ENCODE data around the gene TAS1R1.
"Not testable (repeated sequence)": the region's sequence is repeated elsewhere in the genome, so short reads cannot be mapped to it uniquely, and the experiment has no call there.

Gene TAS1R1

GRCh38 chr1:6521536-6521935, 33.6 kb upstream of the TAS1R1 start:
- no peak for DNase-seq (ENCODE audit: low read depth in 2 of 2)

DNA sequence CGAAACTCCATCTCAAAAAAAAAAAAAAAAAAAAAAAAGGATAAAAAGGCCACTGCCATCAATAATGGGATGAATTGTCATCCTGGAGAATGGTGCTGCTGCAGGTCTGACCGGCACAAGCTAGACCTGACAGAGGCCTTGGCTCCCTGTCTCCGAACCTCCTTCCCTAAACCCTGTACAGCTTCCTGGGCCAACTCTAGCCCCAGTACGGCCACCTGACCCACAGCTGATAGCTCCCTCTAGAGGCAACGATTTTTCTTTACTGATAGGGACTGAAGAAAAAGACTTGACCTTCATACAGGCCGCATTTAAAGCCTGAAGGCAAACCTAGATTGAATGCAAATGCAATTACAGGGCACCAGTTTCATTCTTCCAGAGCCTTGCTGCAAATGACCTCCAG, 31.5 kb upstream of the TAS1R1 start:
- no peak for DNase-seq (ENCODE audit: low read depth in 2 of 2)

DNA sequence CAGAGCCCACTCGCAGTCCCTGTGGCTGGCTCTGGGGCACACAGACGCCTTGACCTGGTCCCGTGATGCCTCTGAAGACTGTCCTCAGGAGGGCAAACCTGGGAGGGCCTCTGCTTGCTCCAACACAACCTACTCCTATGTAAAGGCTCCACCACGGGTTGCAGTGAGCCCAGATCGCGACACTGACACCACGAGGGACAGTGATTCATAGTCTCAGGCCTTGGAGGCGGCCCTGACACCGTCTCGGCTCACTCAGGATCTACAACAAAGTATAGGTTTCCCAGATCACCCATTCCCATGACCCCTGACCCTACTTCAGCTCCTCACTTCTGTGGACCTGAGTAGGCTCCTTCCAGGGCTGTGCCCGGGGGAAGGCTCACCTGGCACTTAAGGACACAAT, 28.8 kb upstream of the TAS1R1 start:
- DNase-seq (ENCODE audit: low read depth in 2 of 2) = no peak

GRCh38 chr1:6528492-6528891, 26.6 kb upstream of the TAS1R1 start:
- DNase-seq (ENCODE audit: low read depth in 2 of 2) = no peak

GRCh38 chr1:6530504-6531160, 24.5 kb upstream of the TAS1R1 start:
- no peak for DNase-seq (ENCODE audit: low read depth in 2 of 2)

GRCh38 chr1:6531996-6532395, 23.1 kb upstream of the TAS1R1 start:
- DNase-seq (ENCODE audit: low read depth in 2 of 2) = no peak

GRCh38 chr1:6534248-6534822, 20.8 kb upstream of the TAS1R1 start:
- no peak for DNase-seq (ENCODE audit: low read depth in 2 of 2)

- DNase-seq (ENCODE audit: low read depth in 2 of 2) = no peak
Measured at GRCh38 chr1:6535214-6535613, 19.9 kb upstream of the TAS1R1 start.

GRCh38 chr1:6536291-6536690, 18.8 kb upstream of the TAS1R1 start:
- no peak for DNase-seq (ENCODE audit: low read depth in 2 of 2)

GRCh38 chr1:6538956-6539355, 16.2 kb upstream of the TAS1R1 start:
- no peak for DNase-seq (ENCODE audit: low read depth in 2 of 2)

DNA sequence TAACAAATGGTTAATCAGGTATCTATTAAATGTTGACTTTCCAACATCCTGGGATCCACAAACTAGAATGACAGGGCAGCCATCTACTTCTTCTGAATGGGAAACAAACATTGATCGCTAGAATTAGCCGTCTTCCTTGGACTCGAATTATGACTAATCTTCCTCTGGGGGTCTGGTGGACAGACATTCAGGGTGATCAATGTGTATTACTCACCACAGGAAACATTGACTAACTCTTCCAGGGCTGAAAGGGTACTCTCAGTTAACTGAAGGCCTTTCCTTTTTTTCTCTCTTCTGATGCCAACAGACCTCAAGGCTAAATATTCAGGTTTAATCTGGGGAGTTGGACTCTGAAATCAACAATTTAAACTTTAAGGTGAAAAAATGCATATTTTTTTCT, 10.3 kb upstream of the TAS1R1 start:
- no peak for DNase-seq (ENCODE audit: low read depth in 2 of 2)

- DNase-seq (ENCODE audit: low read depth in 2 of 2) = no peak
Measured at GRCh38 chr1:6545276-6546112, 9.6 kb upstream of the TAS1R1 start.

DNA sequence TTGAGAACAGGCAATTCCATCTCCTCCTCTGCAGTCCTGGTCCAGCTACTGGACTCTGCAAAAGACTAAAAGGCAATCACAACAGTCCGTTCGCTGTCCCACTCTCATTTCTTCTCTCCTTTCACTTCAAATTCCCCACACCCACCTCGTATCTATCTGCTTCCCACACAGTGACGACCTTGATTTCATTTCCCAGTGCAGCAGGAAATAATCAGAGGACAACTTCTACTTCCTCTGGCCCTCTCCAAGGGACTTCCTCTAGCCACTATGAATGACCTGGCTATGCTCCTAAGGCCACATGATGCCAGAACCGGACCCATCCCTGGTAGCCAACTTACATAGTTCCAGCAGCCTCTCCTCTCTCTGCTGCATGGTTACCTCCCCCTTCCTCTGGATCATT, 8.8 kb upstream of the TAS1R1 start:
- DNase-seq (ENCODE audit: low read depth in 2 of 2) = no peak

DNA sequence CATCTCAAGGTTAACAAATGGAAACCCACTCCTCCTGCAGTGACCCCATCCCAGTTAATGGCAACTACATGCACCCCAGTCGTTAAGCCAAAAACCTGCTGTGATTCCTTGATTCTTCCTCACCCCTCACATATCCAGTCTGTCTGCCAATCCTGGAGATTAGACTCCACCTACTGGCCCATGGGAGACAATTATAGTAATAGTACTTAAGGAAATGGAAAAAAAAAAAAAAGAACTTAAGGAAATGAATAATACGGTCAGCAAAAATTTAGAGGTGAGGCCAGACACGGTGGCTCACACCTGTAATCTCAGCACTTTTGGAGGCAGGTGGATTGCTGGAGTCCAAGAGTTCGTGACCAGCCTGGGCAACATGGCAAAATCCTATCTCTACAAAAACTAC, 7.8 kb upstream of the TAS1R1 start:
- no peak for DNase-seq (ENCODE audit: low read depth in 2 of 2)

DNA sequence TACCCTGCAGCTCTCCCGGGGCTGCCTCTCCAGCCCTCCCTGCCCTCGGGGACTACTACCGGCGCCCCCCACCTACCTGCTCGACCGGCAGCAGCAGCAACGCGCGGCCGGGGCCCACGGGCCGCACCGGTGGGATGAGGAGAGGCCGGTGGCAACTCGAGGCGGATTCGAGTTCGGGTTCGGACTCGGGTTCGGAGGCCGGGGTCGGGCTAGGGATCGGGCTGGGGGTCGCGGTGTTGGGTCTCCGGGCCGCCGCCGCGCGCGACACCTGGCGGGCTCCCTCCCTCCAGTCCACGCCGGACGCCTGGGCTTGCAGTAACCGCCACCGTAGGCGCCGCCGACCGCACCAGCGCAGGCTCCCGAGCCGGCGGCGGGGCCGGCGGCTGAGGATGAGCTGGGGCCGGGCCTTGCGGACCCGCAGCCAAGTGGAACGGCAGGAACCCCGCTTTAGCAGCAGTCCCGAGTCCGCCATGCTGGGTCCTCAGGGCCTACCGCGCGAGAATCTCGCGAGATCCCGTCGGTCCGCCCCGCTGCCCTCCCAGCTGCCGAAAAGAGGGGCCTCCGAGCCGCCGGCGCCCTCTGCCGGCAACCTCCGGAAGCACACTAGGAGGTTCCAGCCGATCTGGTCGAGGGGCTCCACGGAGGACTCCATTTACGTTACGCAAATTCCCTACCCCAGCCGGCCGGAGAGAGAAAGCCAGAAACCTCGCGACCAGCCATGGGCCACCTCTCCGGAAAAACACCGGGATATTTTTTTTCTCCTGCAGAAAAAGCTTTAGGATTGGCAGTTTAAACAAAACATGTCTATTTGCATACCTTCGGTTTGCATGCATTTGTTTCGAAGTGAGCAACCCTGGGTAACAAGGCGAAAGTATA, 838 bp upstream of the TAS1R1 start, which contains the start of gene NOL9:
Gene NOL9 (minus strand): TSS at position 483 of the 876 bp plus-strand sequence. CDS start 11 bp downstream, at position 472.
- peak; percentile 87 to 91 for DNase-seq (ENCODE audit: low read depth in 2 of 2)

DNA sequence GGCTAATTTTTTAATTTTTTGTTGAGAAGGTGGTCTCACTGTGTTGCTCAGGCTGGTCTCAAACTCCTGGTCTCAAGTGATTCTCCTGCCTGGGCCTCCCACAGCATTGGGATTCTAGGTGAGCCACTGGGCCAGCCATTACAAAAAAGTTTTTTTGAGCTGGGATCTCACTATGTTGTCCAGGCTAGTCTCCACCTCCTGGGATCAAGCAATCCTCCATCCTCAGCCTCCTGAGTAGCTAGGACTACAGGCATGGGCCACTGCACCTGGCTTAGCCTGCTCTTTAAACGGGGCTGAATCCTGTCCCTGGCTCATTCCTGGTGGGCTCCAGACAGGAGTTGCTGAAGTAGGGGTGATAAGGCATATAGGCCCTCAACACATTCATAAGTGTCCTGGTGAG, 2.5 kb downstream of the TAS1R1 start:
- no peak for DNase-seq (ENCODE audit: low read depth in 2 of 2)

- DNase-seq (ENCODE audit: low read depth in 2 of 2) = not testable (repeated sequence)
Measured at GRCh38 chr1:6559161-6559560, 4.1 kb downstream of the TAS1R1 start.

DNA sequence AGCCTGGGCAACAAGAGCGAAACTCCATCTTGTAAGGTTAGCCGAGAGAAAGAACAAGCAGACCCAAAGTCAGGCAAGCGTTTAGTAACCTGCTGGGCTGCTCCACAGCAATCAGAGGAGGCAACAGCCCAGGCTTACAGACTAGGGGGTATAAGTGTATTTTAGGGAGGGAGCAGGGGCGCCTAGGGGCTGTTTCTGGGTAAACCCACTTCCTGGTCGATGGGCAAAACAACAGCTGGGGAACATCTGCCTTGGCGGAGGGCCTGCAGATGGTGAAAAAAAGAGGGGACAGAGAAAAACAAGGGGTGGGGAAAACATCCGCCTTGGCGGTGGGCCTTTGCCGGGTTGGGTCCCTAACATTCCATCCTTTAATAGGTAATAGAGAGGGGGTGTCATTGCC, 5.2 kb downstream of the TAS1R1 start:
- no peak for DNase-seq (ENCODE audit: low read depth in 2 of 2)

GRCh38 chr1:6569033-6569432, 13.9 kb downstream of the TAS1R1 start:
- DNase-seq (ENCODE audit: low read depth in 2 of 2) = no peak

DNA sequence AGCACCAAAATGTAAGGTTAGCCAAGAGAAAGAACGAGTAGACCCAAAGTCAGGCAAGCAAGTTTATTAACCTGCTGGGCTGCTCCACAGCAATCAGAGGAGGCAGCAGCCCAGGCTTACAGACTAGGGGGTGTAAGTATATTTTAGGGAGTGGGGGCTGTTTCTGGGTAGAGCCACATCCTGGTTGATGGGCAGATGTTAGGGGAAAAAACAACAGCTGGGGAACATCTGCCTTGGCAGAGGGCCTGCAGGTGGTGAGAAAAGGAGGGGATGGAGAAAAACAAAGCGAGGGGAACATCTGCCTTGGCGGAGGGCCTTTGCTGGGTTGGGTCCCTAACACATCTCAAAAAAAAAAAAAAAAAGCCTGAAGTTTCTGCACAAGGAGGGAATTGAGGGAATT, 15.0 kb downstream of the TAS1R1 start:
- no peak for DNase-seq (ENCODE audit: low read depth in 2 of 2)

DNA sequence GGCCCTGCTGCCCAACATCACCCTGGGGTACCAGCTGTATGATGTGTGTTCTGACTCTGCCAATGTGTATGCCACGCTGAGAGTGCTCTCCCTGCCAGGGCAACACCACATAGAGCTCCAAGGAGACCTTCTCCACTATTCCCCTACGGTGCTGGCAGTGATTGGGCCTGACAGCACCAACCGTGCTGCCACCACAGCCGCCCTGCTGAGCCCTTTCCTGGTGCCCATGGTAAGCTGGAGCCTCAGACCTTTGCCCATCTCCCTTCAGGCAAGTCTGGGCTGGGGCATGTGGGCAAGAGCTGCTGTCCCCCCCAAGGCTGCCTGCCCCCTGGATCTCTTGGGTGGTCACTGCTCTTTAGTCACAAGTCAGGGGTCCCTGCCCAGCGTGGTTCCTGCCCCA, 15.9 kb downstream of the TAS1R1 start:
- no peak for DNase-seq (ENCODE audit: low read depth in 2 of 2)

Measured in stimulated activated CD8-positive, alpha-beta memory T cell treated with anti-CD3 and anti-CD28 coated beads, Interleukin-2, amount 100 ng/mL, for 1 hour (primary cell).